ENCODE measurements around the gene DOCK4.

GRCh38 chr7:112084520-112084971 lies 121.7 kb downstream of the DOCK4 start:
- TF ChIP-seq CTCF (IDR thresholded peaks at IDR 0.05; ENCODE audit: insufficient read depth, low read length) = no peak
- TF ChIP-seq REST (IDR thresholded peaks at IDR 0.05; ENCODE audit: insufficient replicate concordance, low read depth) = no peak
- no peak for TF ChIP-seq POLR2AphosphoS5 (IDR thresholded peaks at IDR 0.05; ENCODE audit: low read depth)
